AG09319 (cell line): ENCODE results near the gene TMEM204.
A peak's percentile ranks its signal among the peaks of the same experiment; 100 is the strongest.

ENCODE experiments used
- DNase-seq: peaks from one replicate; pipeline ENCODE4 v3.0.0-alpha.2; 2010; ENCODE audit warnings: low read depth; ENCODE audit errors: extremely low read depth
- CTCF ChIP-seq: IDR thresholded peaks from 2 replicates; pipeline ENCODE4 v1.5.1; 2011; ENCODE audit warnings: low read depth, mild to moderate bottlenecking, inconsistent platforms, low read length, moderate library complexity

TMEM204 gene

GRCh38 chr16:1489077-1489476 is 44.4 kb upstream of the TMEM204 start:
- no peak for TF ChIP-seq CTCF
- no peak for DNase-seq

- no peak for DNase-seq
- no peak for TF ChIP-seq CTCF
These were observed 42.1 kb upstream of the TMEM204 start for GRCh38 chr16:1491327-1491726.

- no peak for DNase-seq
- TF ChIP-seq CTCF: no peak
These were observed 41.2 kb upstream of the TMEM204 start for GRCh38 chr16:1492082-1492922.

GRCh38 chr16:1492923-1493745 is 40.3 kb upstream of the TMEM204 start, which contains the start of gene TELO2:
TELO2 (plus strand) TSS chr16:1493360; CDS start chr16:1494282, 922 bp downstream.
- DNase-seq: peak; percentile 23
- no peak for TF ChIP-seq CTCF

GRCh38 chr16:1493746-1494094 is 39.7 kb upstream of the TMEM204 start:
- DNase-seq: no peak
- no peak for TF ChIP-seq CTCF

GRCh38 chr16:1494129-1494640 is 39.3 kb upstream of the TMEM204 start:
- DNase-seq: peak; percentile 43
- TF ChIP-seq CTCF: peak; percentile 90

GRCh38 chr16:1494711-1495110 is 38.8 kb upstream of the TMEM204 start:
- no peak for TF ChIP-seq CTCF
- no peak for DNase-seq
